Neural cell (in vitro differentiated cells): ENCODE results near the gene BOD1. TPM values are rescaled to one million over a fixed set of nuclear protein-coding genes. Genes with fewer than 3 reads are reported as not detected.

ENCODE experiments used
- H2AFZ ChIP-seq: fragments of 200-600, 300-800 bp; sonication (generic), shearing (Covaris generic); 2 replicates; pipeline ENCODE4 v1.6.0; 2014; ENCODE audit warnings: low read depth, mild to moderate bottlenecking, antibody characterized with exemption, low read length, moderate library complexity
- H3F3A ChIP-seq: fragments of 200-600 bp; shearing (Covaris generic); 2 replicates; pipeline ENCODE4 v1.6.1; 2016; ENCODE audit warnings: mild to moderate bottlenecking, moderate library complexity, mixed read lengths, antibody characterized with exemption, low read length; ENCODE audit not compliant: insufficient read depth, poor library complexity, severe bottlenecking
- H3K27ac ChIP-seq: fragments of 200-600, 300-800 bp; sonication (generic), shearing (Covaris generic); 2 replicates; pipeline ENCODE4 v1.5.1; 2014; ENCODE audit warnings: mild to moderate bottlenecking, low read length, moderate library complexity
- H3K27me3 ChIP-seq: fragments of 300-800, 200-600 bp; sonication (generic), shearing (Covaris generic); 2 replicates; pipeline ENCODE4 v1.6.0; 2014; ENCODE audit warnings: mild to moderate bottlenecking, low read depth, low read length, moderate library complexity; ENCODE audit not compliant: insufficient read depth
- H3K36me3 ChIP-seq: fragments of 300-800, 200-600 bp; sonication (generic), shearing (Covaris generic); 2 replicates; pipeline ENCODE4 v1.5.1; 2014; ENCODE audit warnings: mild to moderate bottlenecking, antibody characterized with exemption, low read length, moderate library complexity; ENCODE audit not compliant: insufficient read depth
- H3K4me2 ChIP-seq: fragments of 300-800, 200-600 bp; sonication (generic), shearing (Covaris generic); 2 replicates; pipeline ENCODE4 v1.6.0; 2014; ENCODE audit warnings: mild to moderate bottlenecking, low read length
- H3K4me3 ChIP-seq: fragments of 300-800, 200-600 bp; sonication (generic), shearing (Covaris generic); 2 replicates; pipeline ENCODE4 v1.5.1; 2014; ENCODE audit warnings: mild to moderate bottlenecking, low read length, moderate library complexity
- H3K79me2 ChIP-seq: fragments of 200-600 bp; shearing (Covaris generic); replicated peaks from 2 replicates; pipeline ENCODE4 v1.6.0; 2014; ENCODE audit warnings: mild to moderate bottlenecking, low read length, moderate library complexity; ENCODE audit not compliant: insufficient read depth
- H3K9ac ChIP-seq: fragments of 300-800, 200-600 bp; sonication (generic), shearing (Covaris generic); 2 replicates; pipeline ENCODE4 v1.6.1; 2016; ENCODE audit warnings: mild to moderate bottlenecking, low read length, mixed read lengths
- H3K9me2 ChIP-seq: fragments of 200-600 bp; shearing (Covaris generic); 2 replicates; pipeline ENCODE4 v1.6.1; 2016; ENCODE audit warnings: mild to moderate bottlenecking, low read length, mixed read lengths; ENCODE audit not compliant: insufficient read depth
- H3K9me3 ChIP-seq: fragments of 200-600, 300-800 bp; sonication (generic), shearing (Covaris generic); 2 replicates; pipeline ENCODE4 v1.6.1; 2016; ENCODE audit warnings: mild to moderate bottlenecking, mixed run types, low read length, moderate library complexity, mixed read lengths
- H4K20me1 ChIP-seq: fragments of 200-600 bp; shearing (Covaris generic); 2 replicates; pipeline ENCODE4 v1.6.1; 2016; ENCODE audit warnings: mild to moderate bottlenecking, mixed run types; ENCODE audit not compliant: insufficient read depth
- CTCF ChIP-seq: fragments of 450-650 bp; IDR thresholded peaks from 2 replicates; pipeline ENCODE4 v1.5.1; 2014; ENCODE audit warnings: antibody characterized with exemption, mild to moderate bottlenecking, moderate library complexity; ENCODE audit not compliant: poor library complexity, severe bottlenecking
- EP300 ChIP-seq: fragments of 450-650 bp; conservative IDR thresholded peaks from 2 replicates; pipeline ENCODE4 v1.6.1; 2014; ENCODE audit warnings: antibody characterized with exemption, mild to moderate bottlenecking, moderate library complexity; ENCODE audit not compliant: poor library complexity, severe bottlenecking
- EZH2 ChIP-seq: fragments of 200-600, 300-800 bp; shearing (Covaris generic), sonication (generic); IDR thresholded peaks from 2 replicates; pipeline ENCODE4 v1.6.1; 2014; ENCODE audit warnings: antibody characterized with exemption, low read length, borderline replicate concordance, mild to moderate bottlenecking; ENCODE audit not compliant: insufficient read depth, poor library complexity, severe bottlenecking
- MXI1 ChIP-seq: fragments of 450-650 bp; conservative IDR thresholded peaks from 2 replicates; pipeline ENCODE4 v1.6.1; 2014; ENCODE audit warnings: antibody characterized with exemption, mild to moderate bottlenecking; ENCODE audit not compliant: poor library complexity, severe bottlenecking
- POLR2AphosphoS5 ChIP-seq: IDR thresholded peaks from 2 replicates; pipeline ENCODE4 v1.6.1; 2012
- RAD21 ChIP-seq: fragments of 450-650 bp; conservative IDR thresholded peaks from 2 replicates; pipeline ENCODE4 v1.6.1; 2014; ENCODE audit warnings: antibody characterized with exemption, mild to moderate bottlenecking, moderate library complexity
- REST ChIP-seq: IDR thresholded peaks from 2 replicates; pipeline ENCODE4 v1.6.1; 2012; ENCODE audit warnings: borderline replicate concordance
- SMC3 ChIP-seq: fragments of 450-650 bp; conservative IDR thresholded peaks from 2 replicates; pipeline ENCODE4 v1.6.1; 2014; ENCODE audit warnings: antibody characterized with exemption, mild to moderate bottlenecking, moderate library complexity; ENCODE audit not compliant: poor library complexity
- TAF1 ChIP-seq: IDR thresholded peaks from 2 replicates; pipeline ENCODE4 v1.6.1; 2012; ENCODE audit warnings: low read depth
- polyA plus RNA-seq: library from polyadenylated mRNA; depleted of rRNA; stranded (reverse); fragments of >200 nt; gene quantifications from 2 replicates; pipeline ENCODE4 v1.2.3, GENCODE V29; 2014

BOD1 gene
- polyA plus RNA-seq, 1 donor from 2014 or later: 178 TPM

- Histone ChIP-seq H4K20me1 (no peaks in the 10 kb centered on the region), H2AFZ (no peak overlapping the region), H3F3A (no peaks in the 10 kb centered on the region), H3K9me2 (no peaks in the 10 kb centered on the region), H3K27ac (peak overlapping the region; percentile 40), H3K4me2 (no peak overlapping the region), H3K4me3 (no peak overlapping the region), H3K79me2 (no peaks in the 10 kb centered on the region), H3K27me3 (no peaks in the 10 kb centered on the region), H3K9ac (no peak overlapping the region), H3K9me3 (peaks cover 3% of the 10 kb centered on the region), H3K36me3 (no peaks in the 10 kb centered on the region)
- TF ChIP-seq POLR2AphosphoS5 (peak; percentile 30), TAF1 (no peak), EZH2 (no peak)
Measured at GRCh38 chr5:173655196-173655797, 38.8 kb upstream of the BOD1 start.

DNA sequence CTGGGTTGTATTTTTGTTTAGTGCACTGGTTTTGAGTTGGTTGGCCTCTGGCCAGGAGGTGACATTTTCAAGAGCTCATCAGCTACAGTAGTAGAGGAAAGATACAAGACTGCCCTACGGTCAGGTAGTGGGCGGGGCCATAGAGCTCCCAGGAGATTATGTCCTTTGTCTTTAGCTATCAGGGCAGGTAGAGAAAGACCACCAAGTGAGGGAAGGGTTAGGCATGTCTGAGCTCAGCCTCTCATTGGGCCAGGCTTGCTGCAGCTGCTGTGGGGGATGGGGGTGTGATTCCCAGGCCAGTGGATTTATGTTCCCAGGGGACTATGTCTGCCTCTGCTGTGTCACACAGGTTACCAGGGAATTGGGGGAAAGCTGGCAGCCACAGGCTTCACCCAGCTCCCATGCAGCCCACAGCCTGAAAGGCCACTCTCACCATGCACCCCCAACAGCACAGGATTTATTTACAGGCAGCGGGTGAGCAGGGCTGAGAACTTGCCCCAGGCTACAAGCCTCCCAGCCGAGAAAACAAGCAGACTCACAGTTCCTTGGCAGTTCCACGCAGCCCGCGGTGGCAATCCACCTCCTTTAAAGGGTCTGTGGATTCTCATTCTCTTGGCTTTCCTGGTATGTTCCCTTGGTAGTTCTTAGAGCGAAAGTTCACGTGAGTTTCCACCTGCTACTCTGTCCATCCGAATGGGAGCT, 37.5 kb upstream of the BOD1 start:
- Histone ChIP-seq H3K27ac (no peak overlapping the region), H3K9me3 (peaks cover 3% of the 10 kb centered on the region), H3K79me2 (no peaks in the 10 kb centered on the region), H3F3A (no peaks in the 10 kb centered on the region), H2AFZ (no peak overlapping the region), H3K36me3 (no peaks in the 10 kb centered on the region), H3K9me2 (no peaks in the 10 kb centered on the region), H4K20me1 (no peaks in the 10 kb centered on the region), H3K4me2 (no peak overlapping the region), H3K9ac (no peak overlapping the region), H3K27me3 (no peaks in the 10 kb centered on the region), H3K4me3 (no peak overlapping the region)
- no peak for TF ChIP-seq REST
- no peak for TF ChIP-seq MXI1
- no peak for TF ChIP-seq POLR2AphosphoS5
- TF ChIP-seq EP300: no peak
- TF ChIP-seq TAF1: no peak
- TF ChIP-seq SMC3: no peak

GRCh38 chr5:173648308-173648866, 31.9 kb upstream of the BOD1 start:
- Histone ChIP-seq H3K9me2 (no peaks in the 10 kb centered on the region), H3K79me2 (no peaks in the 10 kb centered on the region), H3K36me3 (no peaks in the 10 kb centered on the region), H3K9ac (no peak overlapping the region), H4K20me1 (no peaks in the 10 kb centered on the region), H3K27me3 (no peaks in the 10 kb centered on the region), H3F3A (peaks cover 2% of the 10 kb centered on the region), H3K4me3 (no peak overlapping the region), H3K9me3 (peaks cover 3% of the 10 kb centered on the region), H2AFZ (no peak overlapping the region), H3K4me2 (no peak overlapping the region), H3K27ac (no peak overlapping the region)
- TF ChIP-seq EZH2 (no peak), EP300 (no peak), MXI1 (no peak), CTCF (no peak), RAD21 (no peak), REST (no peak), TAF1 (no peak), SMC3 (no peak), POLR2AphosphoS5 (no peak)
